Measurements from ENCODE around the gene RGS17. TPM values are rescaled to one million over a fixed set of nuclear protein-coding genes. Genes with fewer than 3 reads are reported as not detected.
A peak's percentile ranks its signal among the peaks of the same experiment; 100 is the strongest.

RGS17 gene
- total and polyA plus RNA-seq, 10 of the 15 experiments (the other 5 are each of a cell fraction or from before 2014, with no cell fraction given), result 0.06 to 0.29 (median 0.14) TPM; not detected in 4

GRCh38 chr6:153096792-153097191 is 34.3 kb downstream of the RGS17 start:
- SMC1A ChIA-PET (ENCODE audit: uncharacterized antibody, unreplicated experiment), result no interaction called here
- Histone ChIP-seq H3K79me2 (ENCODE audit: control insufficient read depth, insufficient read depth, low read length) (no peaks in the 10 kb centered on the region), H4K20me1 (ENCODE audit: control insufficient read depth, insufficient read depth) (no peaks in the 10 kb centered on the region), H2AFZ (ENCODE audit: control insufficient read depth, low read depth, low read length) (no peak overlapping the region), H3K9me3 (replicated peaks; ENCODE audit: control insufficient read depth, insufficient read depth, low read length) (no peaks in the 10 kb centered on the region), H3K9ac (ENCODE audit: control insufficient read depth, insufficient read depth, low read length) (no peak overlapping the region), H3K4me3 (no peak overlapping the region), H3K36me3 (ENCODE audit: control insufficient read depth in 2 of 2, insufficient read depth in 2 of 2, low read length in 1 of 2) (no peaks in the 10 kb centered on the region), H3K4me2 (ENCODE audit: control insufficient read depth, insufficient read depth) (no peak overlapping the region), H3K27ac (ENCODE audit: control insufficient read depth, insufficient read depth) (no peak overlapping the region), H3K27me3 (replicated peaks in 1 of 2; ENCODE audit: control insufficient read depth in 2 of 2, insufficient read depth in 2 of 2, low read length in 1 of 2) (no peaks in the 10 kb centered on the region), H3K4me1 (ENCODE audit: control insufficient read depth, insufficient read depth, low read length) (no peaks in the 10 kb centered on the region; the same call in 1 of the 2 replicates)
- RAD21 ChIA-PET (ENCODE audit: unreplicated experiment), result no interaction called here
- WGBS (ENCODE audit: insufficient coverage, insufficient replicate concordance, low lambda C conversion rate, missing lambda C conversion rate), result 0% methylated on average over 1 of the region's 1 CpG
- no peak for ATAC-seq
- in situ Hi-C loops (cut with MboI) (no loop called here), intact Hi-C loops (cut with micrococcal nuclease; ENCODE audit: unreplicated experiment) (no loop called here)
- POLR2A ChIA-PET, result interaction anchor here (0.7 kb wide), 1 partner anchor 10 kb away, joined by 3 read pairs; no protein-coding TSS in a partner anchor
- TF ChIP-seq ZNF687 (IDR thresholded peaks at IDR 0.05), result no peak
- no peak for TF ChIP-seq MXI1 (IDR thresholded peaks at IDR 0.05; ENCODE audit: low read depth, low read length)
- 0 out of 2 replicates have a peak, but pooled peaks have one; percentile 13 for TF ChIP-seq PKNOX1 (IDR thresholded peaks at IDR 0.05)
- TF ChIP-seq CEBPB (IDR thresholded peaks at IDR 0.05; ENCODE audit: borderline replicate concordance in 1 of 2, low read depth in 2 of 2, low read length in 2 of 2), result no peak
- CTCF ChIA-PET, result interaction anchor here (0.6 to 1.8 kb wide), 3 partner anchors 10 to 15 kb away, joined by 4 to 8 read pairs (median 6); no protein-coding TSS in a partner anchor
- no peak for DNase-seq (ENCODE audit: low read depth, low spot score)
- BruUV-seq (replicated peaks), result no TSS peak
- no peak for FAIRE-seq
